Upper lobe of right lung (tissue), 1 donor: ENCODE measurements around the gene UCK1. TPM values are rescaled to one million over a fixed set of nuclear protein-coding genes. Genes with fewer than 3 reads are reported as not detected.

ENCODE experiments used
- ATAC-seq: fragments of 200-7000 bp; cut with Tn5 transposase; one replicate; pipeline ENCODE4 v1.9.1; 2020; ENCODE audit warnings: mild to moderate bottlenecking, moderate library complexity
- DNase-seq: peaks from one replicate; pipeline ENCODE4 v3.0.0-alpha.2; 2020
- H3K27ac ChIP-seq: fragments of 200-600 bp; one replicate; pipeline ENCODE4 v1.8.0; 2022
- H3K27me3 ChIP-seq: fragments of 200-600 bp; one replicate; pipeline ENCODE4 v1.8.0; 2022; ENCODE audit warnings: mild to moderate bottlenecking
- H3K36me3 ChIP-seq: fragments of 200-600 bp; one replicate; pipeline ENCODE4 v1.8.0; 2022
- H3K4me1 ChIP-seq: fragments of 200-600 bp; one replicate; pipeline ENCODE4 v1.8.0; 2022
- H3K4me3 ChIP-seq: fragments of 200-600 bp; one replicate; pipeline ENCODE4 v1.8.0; 2022; ENCODE audit warnings: mild to moderate bottlenecking
- H3K9me3 ChIP-seq: fragments of 200-600 bp; one replicate; pipeline ENCODE4 v1.8.0; 2022
- intact Hi-C: fragments of 100-400 bp; cut with DNase I; formaldehyde crosslinking; loops from one replicate; pipeline ENCODE4 v1.11.0; 2022
- total RNA-seq: library from RNA; stranded (reverse); fragmentation: NEBNext Ultra II Directional; extraction: Animal tissue kit (Norgen Biotek cat#: 25700); gene quantifications from one replicate; pipeline ENCODE4 v1.2.1, GENCODE V29; 2021
- TF ChIP-seq, protein P1 (sequence below): fragments of 200-600 bp; IDR thresholded peaks from one replicate; pipeline ENCODE4 v1.8.0; 2022; ENCODE audit warnings: antibody characterized with exemption
- donor health status: DM: no; HTN: yes; CAD: no; lungs with severe emphysema.

Gene UCK1
- total RNA-seq, 1 donor from 2014 or later, result 27.9 TPM

DNA sequence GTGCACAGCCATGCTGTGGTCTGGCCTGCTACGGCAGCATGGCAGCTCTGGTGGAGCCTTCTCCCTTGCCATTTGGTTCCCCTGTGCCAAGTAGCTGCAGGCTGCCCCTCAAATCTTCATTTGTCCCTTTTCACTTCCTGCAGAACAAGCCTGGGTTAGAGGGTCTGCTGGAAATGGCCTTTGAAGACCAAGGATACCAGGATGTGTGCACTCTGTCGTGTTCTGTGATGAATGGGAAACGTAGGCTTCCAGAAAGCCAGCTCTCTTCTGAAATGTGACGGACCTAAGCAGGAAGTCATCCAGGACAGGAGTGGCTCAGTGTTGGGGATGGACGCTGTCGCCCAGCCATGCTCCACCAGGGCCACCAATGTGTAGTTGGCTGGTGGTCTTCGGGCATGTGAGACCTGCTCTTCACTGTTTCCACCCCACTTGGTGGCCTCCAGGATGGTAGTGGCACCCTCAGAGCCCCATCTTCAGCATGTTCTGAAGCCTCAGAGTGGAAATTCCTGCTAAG, 31.8 kb downstream of the UCK1 start:
- Histone ChIP-seq H3K27me3 (no peaks in the 10 kb centered on the region), H3K9me3 (no peaks in the 10 kb centered on the region), H3K36me3 (peaks cover 52% of the 10 kb centered on the region), H3K4me3 (no peak overlapping the region), H3K4me1 (peaks cover 15% of the 10 kb centered on the region), H3K27ac (no peak overlapping the region)
- TF ChIP-seq, protein P1, sequence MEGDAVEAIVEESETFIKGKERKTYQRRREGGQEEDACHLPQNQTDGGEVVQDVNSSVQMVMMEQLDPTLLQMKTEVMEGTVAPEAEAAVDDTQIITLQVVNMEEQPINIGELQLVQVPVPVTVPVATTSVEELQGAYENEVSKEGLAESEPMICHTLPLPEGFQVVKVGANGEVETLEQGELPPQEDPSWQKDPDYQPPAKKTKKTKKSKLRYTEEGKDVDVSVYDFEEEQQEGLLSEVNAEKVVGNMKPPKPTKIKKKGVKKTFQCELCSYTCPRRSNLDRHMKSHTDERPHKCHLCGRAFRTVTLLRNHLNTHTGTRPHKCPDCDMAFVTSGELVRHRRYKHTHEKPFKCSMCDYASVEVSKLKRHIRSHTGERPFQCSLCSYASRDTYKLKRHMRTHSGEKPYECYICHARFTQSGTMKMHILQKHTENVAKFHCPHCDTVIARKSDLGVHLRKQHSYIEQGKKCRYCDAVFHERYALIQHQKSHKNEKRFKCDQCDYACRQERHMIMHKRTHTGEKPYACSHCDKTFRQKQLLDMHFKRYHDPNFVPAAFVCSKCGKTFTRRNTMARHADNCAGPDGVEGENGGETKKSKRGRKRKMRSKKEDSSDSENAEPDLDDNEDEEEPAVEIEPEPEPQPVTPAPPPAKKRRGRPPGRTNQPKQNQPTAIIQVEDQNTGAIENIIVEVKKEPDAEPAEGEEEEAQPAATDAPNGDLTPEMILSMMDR, result no peak
- intact Hi-C loops, result no loop called here
- no peak for DNase-seq
- ATAC-seq, result no peak

DNA sequence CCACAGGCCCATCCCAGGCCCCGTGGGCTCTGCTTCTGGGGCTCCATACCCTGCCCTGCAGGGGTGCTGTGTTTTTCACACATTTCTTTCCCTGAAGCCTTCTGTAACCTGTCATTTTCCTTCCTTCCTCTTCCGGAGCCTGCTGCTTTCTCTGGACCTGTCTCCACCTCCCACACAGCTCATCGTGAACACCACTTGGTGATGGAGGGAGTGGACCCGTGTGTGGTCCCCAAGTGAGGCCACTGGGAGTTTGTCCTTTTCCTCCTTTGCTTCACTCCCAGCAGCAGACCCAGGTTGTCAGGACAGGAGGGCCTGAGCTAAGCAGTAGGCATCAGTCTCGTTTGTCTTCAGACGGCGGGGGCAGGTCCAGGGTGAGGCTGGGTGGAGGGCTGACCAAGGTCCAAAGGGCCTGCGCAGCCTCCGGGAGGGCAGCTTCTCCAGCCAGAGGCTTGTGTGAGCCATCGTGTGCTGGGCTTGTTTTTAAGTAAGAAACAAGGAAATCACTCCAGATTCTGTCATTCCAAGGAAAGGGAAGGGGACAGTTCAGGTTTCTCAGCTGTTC, 34.1 kb downstream of the UCK1 start:
- Histone ChIP-seq H3K4me3 (no peak overlapping the region), H3K9me3 (no peaks in the 10 kb centered on the region), H3K4me1 (peaks cover 2% of the 10 kb centered on the region), H3K36me3 (peaks cover 75% of the 10 kb centered on the region), H3K27me3 (no peaks in the 10 kb centered on the region), H3K27ac (no peak overlapping the region)
- intact Hi-C loops, result no loop called here
- DNase-seq, result no peak
- ATAC-seq, result no peak
- TF ChIP-seq, protein P1, result no peak

DNA sequence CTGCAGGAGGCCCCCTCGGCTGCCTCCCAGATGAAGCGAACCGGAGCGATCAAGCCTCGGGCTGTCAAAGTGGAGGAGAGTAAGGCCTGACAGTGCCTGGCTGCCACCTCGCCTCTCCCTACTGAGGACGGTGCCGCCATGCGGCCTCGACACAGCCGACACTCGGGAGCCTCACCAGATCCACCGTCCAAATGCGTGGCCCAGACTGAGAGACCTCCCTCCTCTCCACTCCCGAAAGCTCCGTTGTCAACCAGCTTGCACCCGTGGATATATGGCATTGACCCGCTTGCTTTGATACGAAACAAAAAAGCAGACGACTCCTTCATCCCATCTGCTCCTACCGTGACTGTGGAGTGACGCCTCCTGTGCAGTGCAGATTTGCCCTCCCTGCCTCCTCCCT, 35.3 kb downstream of the UCK1 start:
- Histone ChIP-seq H3K36me3 (peaks cover 87% of the 10 kb centered on the region), H3K27me3 (no peaks in the 10 kb centered on the region), H3K4me3 (no peak overlapping the region), H3K4me1 (no peaks in the 10 kb centered on the region), H3K9me3 (no peaks in the 10 kb centered on the region), H3K27ac (no peak overlapping the region)
- no peak for DNase-seq
- TF ChIP-seq, protein P1, result no peak
- no peak for ATAC-seq
- intact Hi-C loops, result no loop called here

DNA sequence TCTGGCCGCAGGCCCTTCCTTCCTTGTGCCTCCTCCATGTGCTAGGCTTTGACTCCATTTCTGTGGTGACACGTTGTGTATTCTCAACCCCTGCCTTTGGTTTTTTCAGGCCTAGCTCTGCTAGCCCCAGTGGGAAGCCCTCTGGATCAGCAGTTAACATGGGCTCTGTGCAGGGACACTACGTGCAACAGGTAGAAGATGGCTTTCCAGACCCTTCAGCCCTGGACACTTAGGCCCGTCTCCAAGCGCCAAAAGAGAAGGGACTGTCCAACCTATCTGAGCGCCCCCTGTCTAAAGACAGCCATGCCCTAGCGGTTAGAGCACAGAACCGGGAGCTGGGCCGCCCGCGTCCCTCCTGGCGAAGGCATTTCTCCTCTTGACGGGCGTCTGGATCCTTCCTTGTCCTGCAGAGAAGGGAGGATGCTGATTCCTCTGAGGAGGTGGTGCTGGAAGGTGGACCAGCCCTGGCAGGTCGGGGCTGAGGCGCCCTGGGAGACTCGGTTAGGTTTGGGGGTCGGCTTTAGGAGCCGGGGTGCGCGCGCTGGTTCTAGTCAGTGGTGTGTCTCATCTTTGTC, 36.7 kb downstream of the UCK1 start:
- DNase-seq, result no peak
- Histone ChIP-seq H3K27me3 (no peaks in the 10 kb centered on the region), H3K27ac (no peak overlapping the region), H3K4me3 (no peak overlapping the region), H3K9me3 (no peaks in the 10 kb centered on the region), H3K36me3 (peaks cover 96% of the 10 kb centered on the region), H3K4me1 (no peaks in the 10 kb centered on the region)
- ATAC-seq, result no peak
- TF ChIP-seq, protein P1, result no peak
- intact Hi-C loops, result no loop called here

DNA sequence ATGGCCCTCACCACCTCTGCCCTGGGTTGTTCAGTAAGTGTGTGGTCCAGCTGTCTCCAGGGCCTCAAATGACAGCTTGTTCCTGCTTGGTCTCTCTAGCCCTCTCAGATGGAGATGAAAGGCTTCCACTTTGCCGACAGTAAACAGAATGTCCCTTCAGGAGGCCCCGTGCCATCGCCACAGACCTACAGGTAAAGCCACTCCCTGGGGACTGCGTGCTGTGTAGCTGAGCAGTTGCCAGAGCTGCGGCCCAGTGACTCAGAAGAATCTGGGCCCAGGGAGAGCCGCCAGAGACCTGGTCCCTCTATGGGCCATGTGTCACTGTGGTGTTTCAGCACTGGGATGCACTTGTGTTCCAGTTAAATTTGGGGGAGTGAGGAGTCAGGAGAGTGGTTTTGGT, 39.0 kb downstream of the UCK1 start:
- Histone ChIP-seq H3K9me3 (no peaks in the 10 kb centered on the region), H3K27me3 (no peaks in the 10 kb centered on the region), H3K36me3 (peaks cover 99% of the 10 kb centered on the region), H3K27ac (no peak overlapping the region), H3K4me1 (no peaks in the 10 kb centered on the region), H3K4me3 (no peak overlapping the region)
- no peak for ATAC-seq
- intact Hi-C loops, result no loop called here
- TF ChIP-seq, protein P1, result no peak
- DNase-seq, result no peak
